ENCODE results near the gene MPO. TPM values are rescaled to one million over a fixed set of nuclear protein-coding genes. Genes with fewer than 3 reads are reported as not detected.

The MPO gene
- total and polyA plus RNA-seq, 5 experiments from 2014 or later: not detected

DNA sequence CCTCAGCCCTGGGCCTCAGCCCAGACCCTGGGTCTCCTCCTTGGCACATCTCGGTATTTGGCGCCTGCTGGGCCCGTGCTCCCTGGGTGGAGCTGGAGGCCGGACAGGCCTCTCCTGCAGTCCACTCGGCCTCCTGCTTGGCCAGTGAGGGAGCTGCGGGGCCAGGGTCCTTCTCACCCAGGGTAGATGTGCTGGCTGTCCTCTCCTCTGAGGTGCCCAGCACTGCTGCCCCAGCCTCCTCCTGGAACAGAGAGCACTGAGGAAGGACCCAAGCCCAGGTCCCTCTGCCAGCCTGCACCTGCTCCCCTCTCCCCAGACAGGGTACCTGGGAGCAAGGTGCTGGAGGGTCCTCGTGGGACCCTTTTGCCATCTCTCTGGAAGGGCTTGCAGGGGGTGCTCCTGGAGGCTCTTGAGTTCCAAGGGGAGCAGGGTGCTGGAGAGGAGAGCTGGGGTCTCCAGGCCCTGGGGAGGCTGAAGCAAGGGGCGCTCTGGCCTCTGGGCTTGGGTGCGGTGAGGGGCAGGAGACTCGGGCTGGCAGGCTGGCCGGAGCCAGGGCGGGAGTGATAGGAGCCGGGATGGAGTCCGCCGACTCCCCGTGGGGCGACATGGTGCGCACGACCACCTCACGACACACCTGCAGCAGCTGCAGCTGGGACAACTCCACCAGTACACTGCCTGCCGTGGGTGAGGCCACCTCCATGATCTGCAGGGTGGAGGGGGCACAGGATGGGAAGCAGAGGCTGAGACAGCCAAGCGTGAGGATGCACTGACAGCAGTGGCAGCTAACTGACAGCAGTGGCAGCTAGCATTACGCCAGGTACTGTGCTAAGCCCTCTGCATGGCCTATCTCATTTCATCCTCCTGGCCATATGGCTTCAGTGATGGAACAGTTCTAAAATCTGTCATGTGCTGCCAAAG lies 30.0 kb upstream of the MPO start:
- peaks cover 0 to 13% (median 5%) of the 10 kb centered on the region in 3 donors for H3K36me3 Mint-ChIP-seq
- no peak overlapping the region for H3K4me3 Mint-ChIP-seq
- no peaks in the 10 kb centered on the region for H3K9me3 Mint-ChIP-seq
- ATAC-seq (no peak), DNase-seq (peak in 1 of 10 donors; percentile 16)
- H3K4me1 Mint-ChIP-seq: no peaks in the 10 kb centered on the region
- no peak overlapping the region for H3K27ac Mint-ChIP-seq
- POLR2A ChIA-PET: no interaction called here
- no peaks in the 10 kb centered on the region for H3K27me3 Mint-ChIP-seq

DNA sequence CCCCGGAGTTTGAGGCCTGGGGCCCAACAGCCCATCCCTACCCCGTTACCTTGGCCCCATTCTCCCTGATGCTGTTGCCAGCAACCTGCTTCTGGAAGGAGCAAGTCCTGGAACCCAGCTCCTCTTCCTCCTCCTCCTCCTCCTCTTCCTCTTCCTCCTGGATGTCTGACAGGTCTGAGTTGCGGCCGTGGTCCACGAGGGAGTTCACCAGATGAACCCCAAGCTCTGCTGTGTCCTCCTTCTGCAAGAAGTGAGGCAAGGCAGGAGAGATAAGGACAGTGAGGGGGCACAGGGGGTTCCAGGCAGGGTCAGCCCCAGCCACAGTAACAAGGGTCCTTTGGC lies 29.2 kb upstream of the MPO start:
- no peaks in the 10 kb centered on the region for H3K27me3 Mint-ChIP-seq
- ATAC-seq (no peak), DNase-seq (no peak)
- no peaks in the 10 kb centered on the region for H3K4me1 Mint-ChIP-seq
- POLR2A ChIA-PET: no interaction called here
- H3K27ac Mint-ChIP-seq: no peak overlapping the region
- H3K4me3 Mint-ChIP-seq: no peak overlapping the region
- peaks cover 0 to 11% (median 5%) of the 10 kb centered on the region in 3 donors for H3K36me3 Mint-ChIP-seq
- no peaks in the 10 kb centered on the region for H3K9me3 Mint-ChIP-seq

GRCh38 chr17:58308985-58309917 lies 28.5 kb upstream of the MPO start:
- ATAC-seq (no peak), DNase-seq (no peak)
- POLR2A ChIA-PET: interaction anchor here (1.8 kb wide), 1 partner anchor 43 kb away, joined by 5 read pairs; the partner anchor contains the start of gene SUPT4H1
- Mint-ChIP-seq H3K27me3 (no peaks in the 10 kb centered on the region), H3K4me3 (no peak overlapping the region), H3K27ac (peak overlapping the region in 1 of 10 donors; percentile 53), H3K9me3 (no peaks in the 10 kb centered on the region), H3K36me3 (peaks cover 0 to 8% (median 5%) of the 10 kb centered on the region in 3 donors), H3K4me1 (peaks cover 0 to 3% (median 3%) of the 10 kb centered on the region in 4 donors)

- Mint-ChIP-seq H3K36me3 (peaks cover 0 to 7% (median 5%) of the 10 kb centered on the region in 3 donors), H3K27ac (peak overlapping the region in 1 of 10 donors; percentile 5), H3K27me3 (no peaks in the 10 kb centered on the region), H3K4me3 (no peak overlapping the region), H3K4me1 (peaks cover 0 to 7% (median 6%) of the 10 kb centered on the region in 4 donors), H3K9me3 (no peaks in the 10 kb centered on the region)
- ATAC-seq (no peak), DNase-seq (peak in 1 of 10 donors; percentile 16)
- POLR2A ChIA-PET: interaction anchor here (1.0 to 1.8 kb wide), 2 partner anchors 24 to 43 kb away, joined by 3 to 5 read pairs; partner anchors contain the start of gene SUPT4H1
Measured at GRCh38 chr17:58308173-58308984, 27.6 kb upstream of the MPO start.

DNA sequence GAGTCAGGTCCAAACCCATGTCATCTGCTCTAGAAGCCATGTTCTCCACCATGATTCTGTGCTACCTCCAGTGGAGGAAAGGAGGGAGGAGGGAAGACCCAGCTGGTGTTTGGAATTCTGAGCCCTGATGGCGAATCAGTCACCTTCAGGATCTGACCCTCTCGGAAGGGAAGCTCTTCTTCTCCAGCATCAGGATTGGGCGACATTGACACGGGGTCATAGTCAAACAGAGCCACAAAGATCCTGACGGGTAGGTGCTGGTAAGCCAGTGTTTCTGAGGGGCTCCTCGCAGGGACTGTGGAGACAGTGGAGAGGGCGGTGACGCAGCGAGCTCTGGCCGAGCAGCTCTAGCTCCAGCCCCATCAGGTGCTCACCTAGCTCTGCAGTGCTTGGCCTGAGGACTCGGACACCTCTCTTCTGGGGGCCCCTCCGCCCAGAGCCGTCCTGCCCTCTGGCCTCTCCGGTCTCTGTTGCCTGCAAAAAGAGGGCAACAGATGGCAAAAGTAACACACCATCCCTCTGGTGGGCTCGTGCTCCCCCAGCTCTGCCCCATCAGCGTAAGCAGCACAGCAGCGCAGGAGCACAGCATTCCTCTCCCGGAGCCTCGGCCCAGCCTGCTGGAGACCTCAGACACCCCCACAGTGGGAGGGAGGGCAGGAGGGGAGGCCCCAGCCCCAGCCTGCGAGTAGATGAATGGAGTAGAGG lies 26.9 kb upstream of the MPO start:
- POLR2A ChIA-PET: interaction anchor here (1.0 to 1.8 kb wide), 2 partner anchors 25 to 44 kb away, joined by 3 to 5 read pairs; partner anchors contain the start of gene SUPT4H1
- H3K27me3 Mint-ChIP-seq: no peaks in the 10 kb centered on the region
- peaks cover 0 to 7% (median 5%) of the 10 kb centered on the region in 3 donors for H3K36me3 Mint-ChIP-seq
- H3K4me3 Mint-ChIP-seq: no peak overlapping the region
- no peak overlapping the region for H3K27ac Mint-ChIP-seq
- DNase-seq: peak in 1 of 10 donors; percentile 12
- H3K9me3 Mint-ChIP-seq: no peaks in the 10 kb centered on the region
- no peak for ATAC-seq
- H3K4me1 Mint-ChIP-seq: peaks cover 0 to 7% (median 6%) of the 10 kb centered on the region in 4 donors

- Mint-ChIP-seq H3K27me3 (no peaks in the 10 kb centered on the region), H3K27ac (no peak overlapping the region), H3K36me3 (peaks cover 0 to 7% (median 5%) of the 10 kb centered on the region in 3 donors), H3K4me1 (peaks cover 0 to 7% (median 6%) of the 10 kb centered on the region in 4 donors), H3K4me3 (no peak overlapping the region), H3K9me3 (no peaks in the 10 kb centered on the region)
- DNase-seq (no peak), ATAC-seq (no peak)
- POLR2A ChIA-PET: interaction anchor here (1.5 kb wide), 2 partner anchors 11 to 38 kb away, joined by 3 to 4 read pairs; no protein-coding TSS in a partner anchor
Measured at GRCh38 chr17:58306131-58306951, 25.6 kb upstream of the MPO start.

GRCh38 chr17:58305626-58306025 lies 24.9 kb upstream of the MPO start:
- ATAC-seq (no peak), DNase-seq (no peak)
- no peak overlapping the region for H3K27ac Mint-ChIP-seq
- no peak overlapping the region for H3K4me3 Mint-ChIP-seq
- peaks cover 0 to 7% (median 6%) of the 10 kb centered on the region in 4 donors for H3K4me1 Mint-ChIP-seq
- H3K9me3 Mint-ChIP-seq: no peaks in the 10 kb centered on the region
- peaks cover 0 to 7% (median 5%) of the 10 kb centered on the region in 3 donors for H3K36me3 Mint-ChIP-seq
- no peaks in the 10 kb centered on the region for H3K27me3 Mint-ChIP-seq
- POLR2A ChIA-PET: interaction anchor here (1.2 to 1.5 kb wide), 3 partner anchors 11 to 39 kb away, joined by 3 to 4 read pairs (median 4); no protein-coding TSS in a partner anchor

GRCh38 chr17:58304750-58305486 lies 24.2 kb upstream of the MPO start:
- POLR2A ChIA-PET: interaction anchor here (1.2 to 1.6 kb wide), 5 partner anchors 12 to 47 kb away, joined by 3 to 6 read pairs (median 4); partner anchors contain the start of gene SUPT4H1
- H3K27ac Mint-ChIP-seq: peak overlapping the region in 2 of 10 donors; percentile 10 to 41
- ATAC-seq: no peak
- peaks cover 0 to 6% (median 5%) of the 10 kb centered on the region in 3 donors for H3K36me3 Mint-ChIP-seq
- H3K4me3 Mint-ChIP-seq: no peak overlapping the region
- no peak for DNase-seq
- H3K27me3 Mint-ChIP-seq: no peaks in the 10 kb centered on the region
- no peaks in the 10 kb centered on the region for H3K9me3 Mint-ChIP-seq
- peaks cover 0 to 7% (median 6%) of the 10 kb centered on the region in 4 donors for H3K4me1 Mint-ChIP-seq

- Mint-ChIP-seq H3K27ac (peak overlapping the region in 3 of 10 donors; percentile 10 to 56 (median 22)), H3K4me3 (no peak overlapping the region), H3K4me1 (peaks cover 0 to 7% (median 6%) of the 10 kb centered on the region in 4 donors), H3K27me3 (no peaks in the 10 kb centered on the region), H3K9me3 (no peaks in the 10 kb centered on the region), H3K36me3 (peaks cover 0 to 5% (median 4%) of the 10 kb centered on the region in 3 donors)
- DNase-seq (peak; percentile 26 to 70 (median 51)), ATAC-seq (peak; percentile 90 to 94)
- POLR2A ChIA-PET: interaction anchor here (0.7 to 1.6 kb wide), 5 partner anchors 33 to 47 kb away, joined by 3 to 6 read pairs (median 4); partner anchors contain the start of gene SUPT4H1
Measured at GRCh38 chr17:58303971-58304749, 23.4 kb upstream of the MPO start.

All from naive thymus-derived CD8-positive, alpha-beta T cell (primary cell).